Parathyroid adenoma (tissue), 2 donors: Measurements from ENCODE around the gene ACTL6A.

Source experiments
- H2AFZ ChIP-seq: fragments of 300-600 bp; sonication (generic); one replicate; pipeline ENCODE4 v1.7.0; 2017; ENCODE audit warnings: antibody characterized with exemption, mild to moderate bottlenecking
- H3K27ac ChIP-seq: fragments of 300-600 bp; sonication (generic); one replicate; pipeline ENCODE4 v1.7.0; 2017
- H3K27me3 ChIP-seq: fragments of 300-600 bp; sonication (generic); one replicate; pipeline ENCODE4 v1.7.0; 2017; ENCODE audit warnings: low read length; ENCODE audit not compliant: control insufficient read depth, insufficient read depth
- H3K36me3 ChIP-seq: fragments of 300-600 bp; sonication (generic); one replicate; pipeline ENCODE4 v1.7.0; 2017; ENCODE audit warnings: low read length; ENCODE audit not compliant: control insufficient read depth, insufficient read depth
- H3K4me1 ChIP-seq: fragments of 300-600 bp; sonication (generic); one replicate; pipeline ENCODE4 v1.7.0; 2017; ENCODE audit warnings: control low read depth
- H3K4me2 ChIP-seq: fragments of 300-600 bp; sonication (generic); one replicate; pipeline ENCODE4 v1.7.0; 2017; ENCODE audit warnings: low read length
- H3K4me3 ChIP-seq: fragments of 300-600 bp; sonication (generic); one replicate; pipeline ENCODE4 v1.7.0; 2017; ENCODE audit warnings: low read depth, low read length
- H3K79me2 ChIP-seq: fragments of 300-600 bp; sonication (generic); one replicate; pipeline ENCODE4 v1.7.0; 2017; ENCODE audit warnings: control low read depth
- H3K9ac ChIP-seq: fragments of 300-600 bp; sonication (generic); one replicate; pipeline ENCODE4 v1.7.0; 2017; ENCODE audit warnings: mild to moderate bottlenecking
- H3K9me3 ChIP-seq: fragments of 300-600 bp; sonication (generic); one replicate; pipeline ENCODE4 v1.7.0; 2017; ENCODE audit warnings: low read length; ENCODE audit not compliant: control insufficient read depth
- TF ChIP-seq, protein P1 (sequence below): fragments of 300-600 bp; sonication (generic); IDR thresholded peaks from one replicate; pipeline ENCODE4 v1.7.0; 2017; ENCODE audit warnings: antibody characterized with exemption, mild to moderate bottlenecking
- donor health status: primary hyperparathyroidism.

The ACTL6A gene

GRCh38 chr3:179591313-179591712 lies 28.6 kb downstream of the ACTL6A start:
- Histone ChIP-seq H3K79me2 (no peaks in the 10 kb centered on the region), H3K27me3 (no peaks in the 10 kb centered on the region), H3K4me1 (no peaks in the 10 kb centered on the region), H3K36me3 (no peaks in the 10 kb centered on the region), H3K27ac (no peak overlapping the region), H3K9ac (no peak overlapping the region), H3K4me3 (no peak overlapping the region), H2AFZ (no peak overlapping the region), H3K9me3 (no peaks in the 10 kb centered on the region), H3K4me2 (no peak overlapping the region)
- TF ChIP-seq, protein P1, sequence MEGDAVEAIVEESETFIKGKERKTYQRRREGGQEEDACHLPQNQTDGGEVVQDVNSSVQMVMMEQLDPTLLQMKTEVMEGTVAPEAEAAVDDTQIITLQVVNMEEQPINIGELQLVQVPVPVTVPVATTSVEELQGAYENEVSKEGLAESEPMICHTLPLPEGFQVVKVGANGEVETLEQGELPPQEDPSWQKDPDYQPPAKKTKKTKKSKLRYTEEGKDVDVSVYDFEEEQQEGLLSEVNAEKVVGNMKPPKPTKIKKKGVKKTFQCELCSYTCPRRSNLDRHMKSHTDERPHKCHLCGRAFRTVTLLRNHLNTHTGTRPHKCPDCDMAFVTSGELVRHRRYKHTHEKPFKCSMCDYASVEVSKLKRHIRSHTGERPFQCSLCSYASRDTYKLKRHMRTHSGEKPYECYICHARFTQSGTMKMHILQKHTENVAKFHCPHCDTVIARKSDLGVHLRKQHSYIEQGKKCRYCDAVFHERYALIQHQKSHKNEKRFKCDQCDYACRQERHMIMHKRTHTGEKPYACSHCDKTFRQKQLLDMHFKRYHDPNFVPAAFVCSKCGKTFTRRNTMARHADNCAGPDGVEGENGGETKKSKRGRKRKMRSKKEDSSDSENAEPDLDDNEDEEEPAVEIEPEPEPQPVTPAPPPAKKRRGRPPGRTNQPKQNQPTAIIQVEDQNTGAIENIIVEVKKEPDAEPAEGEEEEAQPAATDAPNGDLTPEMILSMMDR: no peak

GRCh38 chr3:179599531-179599930 lies 36.8 kb downstream of the ACTL6A start:
- H3K27me3 ChIP-seq: no peaks in the 10 kb centered on the region
- H3K27ac ChIP-seq: no peak overlapping the region
- no peak overlapping the region for H3K4me3 ChIP-seq
- H3K9me3 ChIP-seq: no peaks in the 10 kb centered on the region
- TF ChIP-seq, protein P1: no peak
- no peaks in the 10 kb centered on the region for H3K4me1 ChIP-seq
- no peak overlapping the region for H3K4me2 ChIP-seq
- peaks cover 7% of the 10 kb centered on the region for H3K79me2 ChIP-seq
- no peak overlapping the region for H3K9ac ChIP-seq
- no peaks in the 10 kb centered on the region for H3K36me3 ChIP-seq
- H2AFZ ChIP-seq: no peak overlapping the region

- Histone ChIP-seq H3K27me3 (no peaks in the 10 kb centered on the region), H3K4me3 (no peak overlapping the region), H3K4me2 (peak overlapping the region; percentile 98), H3K9ac (no peak overlapping the region), H3K79me2 (peaks cover 27% of the 10 kb centered on the region), H3K36me3 (no peaks in the 10 kb centered on the region), H3K4me1 (no peaks in the 10 kb centered on the region), H3K27ac (no peak overlapping the region), H2AFZ (no peak overlapping the region), H3K9me3 (no peaks in the 10 kb centered on the region)
- TF ChIP-seq, protein P1: no peak
Measured at GRCh38 chr3:179603321-179603720, 40.6 kb downstream of the ACTL6A start.

- Histone ChIP-seq H3K36me3 (no peaks in the 10 kb centered on the region), H3K4me2 (peak overlapping the region; percentile 98), H3K9ac (peak overlapping the region; percentile 77), H3K4me1 (no peaks in the 10 kb centered on the region), H3K79me2 (peaks cover 28% of the 10 kb centered on the region), H2AFZ (peak overlapping the region; percentile 91), H3K27ac (peak overlapping the region; percentile 89), H3K27me3 (no peaks in the 10 kb centered on the region), H3K9me3 (no peaks in the 10 kb centered on the region), H3K4me3 (peak overlapping the region; percentile 99)
- TF ChIP-seq, protein P1: no peak
Measured at GRCh38 chr3:179603831-179604230, 41.1 kb downstream of the ACTL6A start.

DNA sequence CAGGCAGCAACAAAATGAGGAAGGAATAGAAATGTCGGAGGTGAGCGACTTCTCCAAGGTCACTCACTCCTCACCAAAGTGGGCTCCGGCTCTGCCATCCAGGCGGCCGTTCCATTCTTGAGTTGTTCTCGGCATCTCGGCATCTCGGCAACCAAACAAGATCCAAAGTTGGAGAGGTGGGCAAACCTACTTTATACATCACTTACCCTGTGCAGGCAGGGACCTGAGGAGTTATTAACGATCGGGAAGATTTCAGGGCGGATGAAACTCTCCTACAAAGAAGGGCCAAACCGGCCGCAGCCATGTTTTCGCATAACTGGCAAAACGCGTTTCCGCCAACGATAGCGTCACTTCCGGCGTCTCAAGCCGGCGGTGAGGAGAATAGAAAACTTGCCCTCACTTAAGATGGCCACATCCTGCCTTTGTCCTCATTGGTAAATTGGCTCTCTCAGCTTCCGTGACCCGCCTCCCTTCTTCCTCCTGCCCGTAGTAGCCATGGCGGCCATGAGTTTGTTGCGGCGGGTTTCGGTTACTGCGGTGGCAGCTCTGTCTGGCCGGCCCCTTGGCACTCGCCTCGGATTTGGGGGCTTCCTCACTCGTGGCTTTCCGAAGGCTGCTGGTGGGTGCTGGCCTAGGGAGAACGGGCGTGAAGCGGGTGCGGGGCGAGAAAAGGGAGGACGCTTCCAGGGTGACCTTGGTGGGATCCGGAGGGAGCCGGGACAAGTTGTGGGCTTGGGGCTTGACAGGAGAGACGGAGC lies 41.8 kb downstream of the ACTL6A start, which contains the start of the genes MRPL47 and NDUFB5:
Gene MRPL47 (minus strand): TSS at position 318 of the 758 bp plus-strand sequence. CDS start 14 bp downstream, at position 304.
Gene NDUFB5 (plus strand): TSS at position 474 of the 758 bp plus-strand sequence. CDS start 22 bp downstream, at position 496.
- Histone ChIP-seq H3K27ac (peak within 1 kb of the TSS; percentile 89), H3K36me3 (no peaks in the 10 kb centered on the region), H3K4me3 (peak within 1 kb of the TSS; percentile 99), H3K4me2 (peak within 1 kb of the TSS; percentile 98), H2AFZ (peak within 1 kb of the TSS; percentile 91), H3K9me3 (no peaks in the 10 kb centered on the region), H3K27me3 (no peaks in the 10 kb centered on the region), H3K4me1 (no peaks in the 10 kb centered on the region), H3K79me2 (peaks cover 34% of the 10 kb centered on the region), H3K9ac (peak within 1 kb of the TSS; percentile 77)
- TF ChIP-seq, protein P1: no peak
